GM18517 (cell line): ENCODE data around the gene CACNA2D1.

Experiments used
- ATAC-seq: cut with Tn5 transposase; IDR thresholded peaks from one replicate; pipeline ENCODE4 v1.9.1; 2021; ENCODE audit warnings: mild to moderate bottlenecking, moderate library complexity; ENCODE audit not compliant: unreplicated experiment

Gene CACNA2D1

GRCh38 chr7:82010416-82010815, 433.2 kb downstream of the CACNA2D1 start:
- ATAC-seq, result no peak

- no peak for ATAC-seq
Observed at GRCh38 chr7:82007315-82007714, 436.3 kb downstream of the CACNA2D1 start.

GRCh38 chr7:82005056-82005455, 438.5 kb downstream of the CACNA2D1 start:
- ATAC-seq, result no peak

- no peak for ATAC-seq
Observed at GRCh38 chr7:81993186-81993585, 450.4 kb downstream of the CACNA2D1 start.

GRCh38 chr7:81990395-81990794, 453.2 kb downstream of the CACNA2D1 start:
- no peak for ATAC-seq

GRCh38 chr7:81986723-81987470, 456.7 kb downstream of the CACNA2D1 start:
- no peak for ATAC-seq

GRCh38 chr7:81983406-81983805, 460.2 kb downstream of the CACNA2D1 start:
- no peak for ATAC-seq

- ATAC-seq, result no peak
Observed at GRCh38 chr7:81973117-81973516, 470.5 kb downstream of the CACNA2D1 start.

GRCh38 chr7:81960026-81960425, 483.6 kb downstream of the CACNA2D1 start:
- no peak for ATAC-seq

GRCh38 chr7:81957517-81957916, 486.1 kb downstream of the CACNA2D1 start:
- no peak for ATAC-seq

- ATAC-seq, result no peak
Observed at GRCh38 chr7:81956520-81956919, 487.1 kb downstream of the CACNA2D1 start.

- no peak for ATAC-seq
Observed at GRCh38 chr7:81949306-81949705, 494.3 kb downstream of the CACNA2D1 start.

- ATAC-seq, result no peak
Observed at GRCh38 chr7:81944058-81944457, 499.5 kb downstream of the CACNA2D1 start.

- no peak for ATAC-seq
Observed at GRCh38 chr7:81937091-81937490, 506.5 kb downstream of the CACNA2D1 start.

- ATAC-seq, result no peak
Observed at GRCh38 chr7:81934596-81935301, 508.8 kb downstream of the CACNA2D1 start.

- ATAC-seq, result no peak
Observed at GRCh38 chr7:81932936-81933335, 510.6 kb downstream of the CACNA2D1 start.

GRCh38 chr7:81929386-81929785, 514.2 kb downstream of the CACNA2D1 start:
- no peak for ATAC-seq

GRCh38 chr7:81926154-81926553, 517.4 kb downstream of the CACNA2D1 start:
- ATAC-seq, result no peak

- peak; percentile 51 for ATAC-seq
Observed at GRCh38 chr7:81925530-81925929, 518.0 kb downstream of the CACNA2D1 start.

- no peak for ATAC-seq
Observed at GRCh38 chr7:81924494-81924893, 519.1 kb downstream of the CACNA2D1 start.

GRCh38 chr7:81919494-81919893, 524.1 kb downstream of the CACNA2D1 start:
- no peak for ATAC-seq

- no peak for ATAC-seq
Observed at GRCh38 chr7:81908220-81908619, 535.4 kb downstream of the CACNA2D1 start.
